Measurements from ENCODE around the gene SRGAP2.
"Not testable (repeated sequence)": the region's sequence is repeated elsewhere in the genome, so short reads cannot be mapped to it uniquely, and the experiment has no call there.

SRGAP2 gene

DNA sequence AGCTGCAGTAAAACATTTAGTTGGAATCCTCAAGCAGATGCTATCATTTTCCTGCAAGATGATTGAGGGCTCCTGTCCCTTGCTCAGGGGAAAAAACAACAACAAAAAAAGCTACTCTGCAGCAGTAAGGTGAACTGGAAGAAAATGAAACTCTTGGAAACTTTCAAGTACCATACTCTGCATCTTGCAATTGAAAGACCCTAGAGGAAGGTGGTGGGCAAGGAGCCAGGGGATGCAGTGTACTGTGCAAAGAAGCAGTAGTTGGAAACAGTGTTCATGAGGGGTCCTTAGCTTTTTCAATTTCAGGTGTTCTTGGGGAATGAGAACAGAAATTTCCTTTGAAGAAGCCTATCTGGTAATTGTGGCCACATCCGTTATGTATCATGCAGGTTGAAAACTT is 7.5 kb downstream of the SRGAP2 start:
- not testable (repeated sequence) for DNase-seq

DNA sequence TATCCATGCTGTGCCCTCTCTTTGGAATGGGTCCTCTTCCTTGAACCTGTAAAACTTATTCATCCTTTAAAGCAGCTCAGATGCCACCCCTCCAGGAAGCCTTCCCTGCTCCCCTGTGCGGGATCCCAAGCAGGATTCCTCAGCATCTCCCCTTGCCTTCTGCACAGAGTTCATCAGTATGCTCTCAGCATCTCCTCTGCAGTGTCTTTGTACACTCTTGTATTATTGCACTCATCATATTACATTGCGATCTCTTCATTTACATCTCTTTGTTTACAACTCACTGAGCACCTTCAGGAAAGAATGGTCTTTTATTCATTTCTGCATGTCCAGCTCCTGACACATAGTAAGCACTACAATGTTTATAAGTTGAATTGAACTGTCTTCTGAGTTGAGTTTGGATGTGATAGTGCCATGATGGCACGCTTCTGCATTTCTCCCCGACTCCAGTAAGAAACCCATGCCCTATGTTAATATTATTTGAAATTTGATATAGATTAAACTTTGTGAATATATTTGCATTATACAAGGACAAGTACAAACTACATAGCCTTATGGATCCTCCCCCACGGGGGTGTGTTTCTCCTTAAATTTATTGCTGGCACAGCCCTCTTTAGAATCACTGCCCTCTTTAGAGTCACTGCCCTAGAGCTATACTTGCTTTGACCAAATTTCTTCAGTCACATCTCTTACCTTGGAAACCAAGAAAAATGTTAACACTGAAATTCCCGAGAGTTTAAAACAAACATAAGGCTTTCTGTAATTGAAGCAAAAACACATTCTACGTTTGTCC is 12.5 kb downstream of the SRGAP2 start:
- not testable (repeated sequence) for DNase-seq

DNA sequence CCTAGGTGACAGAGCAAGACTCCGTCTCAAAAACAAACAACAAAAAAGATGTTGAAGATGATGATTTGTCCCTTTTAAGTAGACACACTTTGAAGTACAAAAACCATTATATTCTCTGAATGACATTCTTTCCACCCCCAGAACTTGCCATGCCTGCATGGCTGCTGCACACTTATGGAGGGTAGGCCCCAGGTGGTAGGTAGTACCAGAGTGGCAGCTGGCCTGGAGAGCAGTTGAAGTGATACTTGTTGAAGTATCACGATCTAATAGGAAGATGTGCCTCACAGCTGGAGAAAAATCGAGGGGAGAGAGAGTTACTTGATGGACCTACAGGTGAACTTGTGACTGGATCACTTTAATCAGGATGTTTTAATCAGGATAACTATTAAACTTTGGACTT is 14.9 kb downstream of the SRGAP2 start:
- DNase-seq = not testable (repeated sequence)

- not testable (repeated sequence) for DNase-seq
Measured at GRCh38 chr1:206218765-206219164, 15.4 kb downstream of the SRGAP2 start.

DNA sequence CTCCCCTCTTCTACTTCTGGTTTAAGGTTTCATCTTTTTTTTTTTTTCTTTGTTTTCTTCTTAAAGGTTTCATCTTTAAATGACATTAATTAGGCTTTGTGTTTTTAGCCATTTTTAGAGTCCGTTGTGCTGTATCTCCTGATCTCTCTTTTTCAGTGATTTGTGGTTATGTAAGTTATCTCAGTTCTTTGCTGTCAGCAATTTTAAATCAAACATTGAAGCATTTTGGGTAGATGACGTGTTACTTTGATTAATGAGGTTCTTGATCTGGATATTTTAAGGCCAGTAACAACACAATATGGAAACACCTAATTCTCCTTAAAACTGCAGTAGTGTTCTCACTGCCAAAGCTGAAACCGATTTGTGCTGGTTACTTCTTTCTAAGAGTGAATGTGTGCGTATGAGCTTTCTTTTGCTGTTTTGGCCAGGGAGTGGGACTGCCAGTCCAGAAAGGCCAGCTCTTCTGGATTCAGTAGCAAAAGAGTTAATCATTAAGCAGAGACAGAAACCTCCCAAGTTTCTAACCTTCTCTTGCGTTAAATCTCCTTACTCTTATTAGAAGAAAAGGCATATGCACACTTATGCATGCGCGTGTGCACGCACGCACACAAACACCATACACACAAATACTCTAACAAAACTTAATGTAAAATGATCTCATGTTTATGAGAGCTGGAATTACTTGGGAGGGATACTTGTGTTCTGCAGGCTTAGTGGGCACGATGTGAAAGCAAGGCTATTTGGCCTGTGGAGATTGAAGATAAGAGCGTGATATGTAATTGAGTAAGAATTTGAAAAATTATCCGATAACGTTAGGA is 16.4 kb downstream of the SRGAP2 start:
- DNase-seq = not testable (repeated sequence)

- DNase-seq = not testable (repeated sequence)
Measured at GRCh38 chr1:206220332-206221000, 17.1 kb downstream of the SRGAP2 start.

GRCh38 chr1:206221585-206221984 is 18.2 kb downstream of the SRGAP2 start:
- DNase-seq = not testable (repeated sequence)

DNA sequence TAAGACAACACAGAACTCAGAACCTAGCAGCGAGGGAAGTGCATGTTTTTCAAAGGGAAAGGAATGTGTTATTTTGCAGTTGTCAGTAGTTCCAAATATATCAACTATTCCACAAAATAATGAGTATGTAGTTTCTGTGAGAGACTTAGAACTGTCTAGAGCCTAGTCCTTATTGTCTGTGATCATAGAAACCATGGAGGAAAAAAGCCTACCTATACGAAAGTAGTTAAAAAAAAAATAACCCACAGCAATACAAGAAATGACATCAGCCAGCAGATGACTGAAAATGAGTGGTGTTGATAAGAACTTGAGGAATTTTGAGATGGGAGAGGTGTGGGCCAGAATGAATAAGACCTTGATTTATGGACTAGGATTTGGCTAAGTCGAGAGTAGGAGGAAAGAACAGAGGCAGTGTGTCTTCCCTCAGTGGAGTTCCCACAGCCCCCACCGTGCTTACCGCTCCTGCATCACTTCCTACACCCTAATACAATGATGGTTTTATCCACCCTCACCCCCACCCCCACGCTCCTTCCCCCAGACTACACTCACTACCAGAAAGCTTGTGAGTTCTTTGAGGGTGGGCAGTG is 20.9 kb downstream of the SRGAP2 start:
- DNase-seq = not testable (repeated sequence)

DNA sequence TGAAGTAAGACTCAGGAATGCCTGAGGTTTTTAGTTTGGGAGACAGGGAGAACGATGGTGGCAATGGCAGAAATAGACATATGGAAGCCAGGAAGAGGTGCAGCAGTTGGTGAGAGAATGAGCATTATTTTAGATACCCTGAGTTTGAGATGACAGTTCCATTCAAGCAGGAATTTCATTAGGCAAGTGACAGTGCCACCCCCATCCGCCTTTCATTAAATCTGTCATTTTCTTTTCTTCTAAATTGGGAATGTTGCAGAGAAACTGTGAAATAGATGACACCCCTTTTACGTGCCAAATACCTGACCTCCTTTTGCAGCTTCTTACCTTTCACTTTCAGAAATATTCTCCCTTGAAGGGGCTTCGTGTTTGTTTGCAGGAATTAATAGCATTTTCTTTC is 22.0 kb downstream of the SRGAP2 start:
- DNase-seq = not testable (repeated sequence)

DNA sequence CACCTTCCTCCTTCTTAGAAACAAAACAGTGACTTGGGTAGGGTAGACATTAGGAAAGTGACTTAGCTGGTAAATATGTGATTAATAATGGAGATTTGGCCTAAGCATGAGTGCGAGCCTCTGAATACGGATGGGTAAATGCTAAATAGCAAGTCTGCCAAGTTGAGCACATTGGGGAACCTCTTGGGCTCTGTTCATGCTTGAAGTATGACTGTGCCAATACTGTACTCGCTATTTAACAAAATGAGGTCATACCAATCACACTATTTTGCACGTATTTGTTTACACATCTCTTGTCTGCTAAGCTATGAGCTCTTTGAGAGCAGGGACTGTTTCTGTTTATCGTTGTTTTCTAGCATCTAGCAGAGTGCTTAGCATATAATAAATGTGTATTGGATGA is 23.5 kb downstream of the SRGAP2 start:
- DNase-seq = not testable (repeated sequence)

DNA sequence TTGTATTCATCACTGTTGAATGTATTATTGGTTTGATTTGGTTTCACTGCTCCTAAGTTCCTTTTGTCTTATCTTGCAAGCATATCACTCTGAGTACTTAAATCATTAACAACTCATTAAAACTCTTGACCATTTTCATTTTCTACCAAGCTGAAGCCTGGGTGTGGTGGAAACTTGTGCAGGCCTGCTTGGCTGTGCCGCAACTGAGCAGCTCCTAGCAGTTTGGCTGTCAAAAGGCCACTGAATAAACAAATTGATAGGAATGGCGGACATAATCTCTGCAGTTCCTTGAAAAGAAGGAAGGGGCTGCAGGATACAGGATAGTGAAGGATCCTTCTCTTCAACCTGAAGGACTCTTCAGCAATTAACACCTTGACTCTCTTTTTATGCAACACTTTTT is 25.9 kb downstream of the SRGAP2 start:
- DNase-seq = not testable (repeated sequence)

- DNase-seq = not testable (repeated sequence)
Measured at GRCh38 chr1:206231989-206232388, 28.6 kb downstream of the SRGAP2 start.

DNA sequence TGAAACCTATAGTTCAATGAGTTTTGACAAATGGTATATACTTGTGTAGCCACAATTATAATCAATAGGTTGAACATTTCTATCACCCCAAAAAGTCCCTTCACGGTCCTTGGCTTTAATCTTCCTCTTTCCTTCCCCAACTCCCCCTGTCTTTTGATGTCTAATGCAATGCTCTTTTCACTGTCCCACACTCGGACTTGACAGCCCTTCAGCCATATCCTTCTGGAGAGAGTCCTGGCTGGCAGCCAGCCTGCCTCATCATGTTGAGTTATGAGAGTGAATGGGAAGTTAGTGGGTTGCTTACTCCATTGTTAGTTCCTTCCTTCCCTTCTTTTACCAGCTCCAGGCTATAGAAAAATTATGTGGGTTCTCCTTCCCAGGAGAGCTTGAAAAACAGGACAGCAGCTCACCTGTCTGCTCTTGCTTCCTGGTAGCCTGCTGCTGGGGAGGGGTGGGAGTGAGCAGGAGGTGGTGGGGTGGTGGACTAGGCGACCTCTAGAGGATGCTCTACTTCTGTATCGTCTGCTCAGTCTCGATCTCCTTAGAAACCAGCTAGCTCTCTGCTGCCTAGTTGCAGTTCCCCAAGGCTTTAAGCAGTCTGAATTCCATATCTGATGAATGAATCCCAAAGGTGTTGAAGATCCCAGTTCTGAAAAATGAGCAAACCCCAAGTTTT is 29.8 kb downstream of the SRGAP2 start:
- not testable (repeated sequence) for DNase-seq

DNA sequence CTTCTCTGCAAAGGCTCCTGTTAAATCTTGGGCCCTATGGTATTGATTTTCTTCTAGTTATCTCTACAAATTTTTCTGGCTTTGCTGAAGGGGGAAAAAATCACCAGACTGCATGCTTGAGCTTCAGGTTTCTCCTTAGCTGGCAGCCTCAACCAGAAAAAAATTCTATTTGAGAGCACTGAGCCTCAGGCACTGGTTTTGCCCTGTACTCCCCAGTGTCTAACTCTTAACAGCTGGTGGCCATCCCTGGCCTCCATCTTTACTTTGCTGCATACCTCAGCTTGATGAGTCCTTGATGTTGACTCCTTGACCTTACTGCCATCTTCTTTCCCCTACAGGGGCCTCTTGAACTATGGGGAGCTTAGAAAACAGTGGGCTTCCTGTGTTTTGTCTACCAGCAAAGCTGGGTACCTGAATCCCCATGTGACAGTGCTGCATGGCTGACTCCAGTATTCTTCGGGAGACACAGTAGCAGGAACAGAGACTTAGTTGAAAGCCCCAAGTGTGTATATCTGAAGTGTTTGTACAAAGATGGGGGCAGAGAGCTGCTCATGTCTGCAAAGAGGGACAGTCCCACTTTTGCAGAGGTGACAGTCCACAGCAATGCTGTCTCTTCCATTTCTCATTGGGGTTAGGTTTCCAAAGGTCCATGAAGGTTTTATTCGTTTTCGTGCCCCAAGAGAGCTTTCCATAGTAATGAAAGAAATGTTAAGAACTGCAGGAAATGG is 31.0 kb downstream of the SRGAP2 start:
- DNase-seq = not testable (repeated sequence)

- DNase-seq = not testable (repeated sequence)
Measured at GRCh38 chr1:206235190-206235589, 31.8 kb downstream of the SRGAP2 start.

DNA sequence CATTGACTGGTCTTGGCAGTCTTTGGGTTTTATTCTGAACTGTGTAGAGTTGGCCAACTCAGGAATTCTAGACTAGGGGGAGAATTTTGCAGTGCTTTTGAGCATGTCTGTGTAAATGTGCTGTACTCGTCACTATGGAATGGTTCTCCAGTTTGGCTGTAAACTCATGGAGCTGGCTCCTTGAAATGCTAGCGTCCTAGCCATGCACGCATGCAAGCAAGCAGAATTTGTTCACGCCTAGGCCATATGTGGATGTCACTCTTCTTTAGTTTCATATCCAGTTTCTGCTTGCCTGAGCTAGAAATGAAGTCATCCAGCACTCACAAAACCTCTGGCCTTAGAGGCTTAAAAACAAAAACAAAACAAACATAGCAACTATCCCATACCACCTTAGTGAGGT is 36.9 kb downstream of the SRGAP2 start:
- not testable (repeated sequence) for DNase-seq

- not testable (repeated sequence) for DNase-seq
Measured at GRCh38 chr1:206243335-206243734, 40.0 kb downstream of the SRGAP2 start.

- not testable (repeated sequence) for DNase-seq
Measured at GRCh38 chr1:206245479-206245878, 42.1 kb downstream of the SRGAP2 start.

GRCh38 chr1:206246129-206246886 is 43.0 kb downstream of the SRGAP2 start:
- DNase-seq = not testable (repeated sequence)

GRCh38 chr1:206250953-206251681 is 47.8 kb downstream of the SRGAP2 start:
- DNase-seq = not testable (repeated sequence)

Measured in stimulated activated naive CD4-positive, alpha-beta T cell (primary cell).